Measurements from ENCODE around the gene LGR4. TPM values are rescaled to one million over a fixed set of nuclear protein-coding genes. Genes with fewer than 3 reads are reported as not detected.

LGR4 gene
- total and polyA plus RNA-seq, 11 donors, result 7.4 to 39.1 (median 28.3) TPM

GRCh38 chr11:27392278-27393114, 80.1 kb downstream of the LGR4 start:
- intact Hi-C loops (cut with DNase I), result loop anchor here in 3 of 10 donors (5.0 kb wide), 2 partner anchors 50 to 80 kb away; partner anchors contain the start of gene LGR4 (in 2 of the 3)
- ATAC-seq, result peak; percentile 57 to 71 (median 65)
- peak overlapping the region in 7 of 12 donors; percentile 5 to 35 (median 23) for H3K27ac ChIP-seq
- H3K27me3 ChIP-seq, result no peaks in the 10 kb centered on the region
- no peak for TF ChIP-seq CTCF (IDR thresholded peaks at IDR 0.05)
- TF ChIP-seq POLR2A (IDR thresholded peaks at IDR 0.05), result no peak
- WGBS, 4 donors, result 74 to 80% (median 77%) methylated on average over 4 of the region's 4 CpGs
- peaks cover 0 to 58% (median 5%) of the 10 kb centered on the region in 12 donors for H3K4me1 ChIP-seq
- H3K9me3 ChIP-seq, result no peaks in the 10 kb centered on the region
- DNase-seq, result no peak
- peaks cover 0 to 3% (median 0%) of the 10 kb centered on the region in 9 donors for H3K36me3 ChIP-seq
- H3K4me3 ChIP-seq, result no peak overlapping the region

GRCh38 chr11:27391331-27392015, 81.1 kb downstream of the LGR4 start:
- H3K4me1 ChIP-seq, result peaks cover 0 to 51% (median 5%) of the 10 kb centered on the region in 12 donors
- H3K9me3 ChIP-seq, result no peaks in the 10 kb centered on the region
- ATAC-seq (peak in 1 of 4 donors; percentile 39), DNase-seq (no peak)
- no peak for TF ChIP-seq POLR2A (IDR thresholded peaks at IDR 0.05)
- TF ChIP-seq CTCF (IDR thresholded peaks at IDR 0.05), result no peak
- no peak overlapping the region for H3K4me3 ChIP-seq
- H3K27ac ChIP-seq, result peak overlapping the region in 3 of 12 donors; percentile 23 to 35 (median 24)
- peaks cover 0 to 3% (median 0%) of the 10 kb centered on the region in 9 donors for H3K36me3 ChIP-seq
- 78 to 82% (median 81%) methylated on average over 5 of the region's 5 CpGs for WGBS, 4 donors
- intact Hi-C loops (cut with DNase I), result loop anchor here in 3 of 10 donors (5.0 kb wide), 2 partner anchors 49 to 81 kb away; partner anchors contain the start of gene LGR4 (in 2 of the 3)
- no peaks in the 10 kb centered on the region for H3K27me3 ChIP-seq

- Histone ChIP-seq H3K4me1 (peaks cover 0 to 49% (median 7%) of the 10 kb centered on the region in 12 donors), H3K4me3 (no peak overlapping the region), H3K27me3 (no peaks in the 10 kb centered on the region), H3K9me3 (no peaks in the 10 kb centered on the region), H3K27ac (no peak overlapping the region), H3K36me3 (peaks cover 0 to 3% (median 0%) of the 10 kb centered on the region in 9 donors)
- intact Hi-C loops (cut with DNase I), result loop anchor here in 3 of 10 donors (5.0 kb wide), 2 partner anchors 48 to 82 kb away; partner anchors contain the start of gene LGR4 (in 2 of the 3)
- ATAC-seq, result no peak
- 81 to 93% (median 87%) methylated on average over 6 of the region's 6 CpGs for WGBS, 4 donors
- no peak for DNase-seq
- TF ChIP-seq POLR2A (IDR thresholded peaks at IDR 0.05), result no peak
- TF ChIP-seq CTCF (IDR thresholded peaks at IDR 0.05), result no peak
Observed at GRCh38 chr11:27390318-27391295, 82.0 kb downstream of the LGR4 start.

Data from heart left ventricle (tissue), 16 donors.